GM12872 (cell line): ENCODE measurements around the gene AXIN1.

Source experiments
- CTCF ChIP-seq: IDR thresholded peaks from 3 replicates; pipeline ENCODE4 v1.5.1; 2011; ENCODE audit warnings: low read depth, mild to moderate bottlenecking, low read length, moderate library complexity; ENCODE audit not compliant: insufficient read depth

Gene AXIN1

DNA sequence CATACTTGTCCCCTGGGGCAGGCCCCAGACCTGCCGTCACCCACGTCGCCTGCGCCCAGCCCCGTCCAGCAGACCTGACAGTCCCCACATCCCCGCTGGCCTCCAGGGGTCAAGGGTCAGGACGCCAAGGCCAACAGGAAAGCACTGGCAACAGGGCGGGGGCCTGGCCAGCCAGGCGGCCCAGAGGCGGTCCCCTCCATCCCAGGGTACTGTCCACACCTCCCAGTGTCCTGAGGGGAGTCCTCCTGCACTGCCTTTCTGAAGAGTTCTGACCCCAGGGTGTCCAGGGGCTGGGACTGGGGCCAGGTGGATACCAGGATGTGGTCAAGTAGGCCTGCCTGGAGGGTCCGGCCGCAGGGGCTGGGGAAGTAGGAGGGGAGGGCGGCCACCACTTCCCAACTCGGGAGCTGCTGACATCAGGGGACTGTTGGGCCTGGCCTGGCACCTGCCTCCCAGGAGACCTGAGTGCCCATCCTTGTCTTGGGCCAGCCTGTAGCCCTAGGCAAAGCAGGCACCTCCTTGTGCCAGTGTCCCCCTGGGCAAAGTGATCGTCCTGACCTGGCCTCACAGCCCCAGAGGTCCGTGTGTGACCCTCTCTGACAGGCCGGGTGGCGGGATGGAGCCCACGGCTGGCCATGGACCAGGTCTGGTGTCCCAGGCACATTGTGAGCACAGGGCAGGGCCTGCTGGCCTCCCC is 6.7 kb upstream of the AXIN1 start:
- no peak for TF ChIP-seq CTCF

- TF ChIP-seq CTCF: no peak
Measured at GRCh38 chr16:356741-357140, 4.2 kb upstream of the AXIN1 start.

DNA sequence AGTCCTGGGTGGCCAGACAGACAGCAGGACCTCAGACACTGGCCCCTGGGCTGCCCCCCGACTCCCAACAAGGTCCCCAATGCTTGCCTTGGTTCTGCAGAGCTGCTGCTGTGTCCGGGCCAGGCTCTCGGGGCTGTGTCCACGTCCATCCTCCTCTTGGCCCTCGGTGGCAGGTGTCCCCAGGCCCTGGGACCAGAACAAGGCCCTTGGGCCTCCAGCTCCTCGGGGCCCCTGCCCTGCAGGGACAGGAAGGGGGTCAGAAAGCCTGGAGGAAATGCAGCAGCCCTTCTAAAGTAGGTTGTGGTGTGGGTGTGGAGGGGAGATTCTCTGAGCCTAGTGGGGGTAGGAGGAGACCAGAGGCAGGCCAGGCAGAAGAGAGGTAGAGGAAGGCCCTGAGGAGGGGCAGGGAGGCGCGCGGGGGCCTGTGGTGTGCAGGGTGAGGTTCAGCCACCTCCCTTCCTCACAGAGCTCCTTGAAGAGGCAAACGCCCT is 2.5 kb upstream of the AXIN1 start:
- no peak for TF ChIP-seq CTCF

DNA sequence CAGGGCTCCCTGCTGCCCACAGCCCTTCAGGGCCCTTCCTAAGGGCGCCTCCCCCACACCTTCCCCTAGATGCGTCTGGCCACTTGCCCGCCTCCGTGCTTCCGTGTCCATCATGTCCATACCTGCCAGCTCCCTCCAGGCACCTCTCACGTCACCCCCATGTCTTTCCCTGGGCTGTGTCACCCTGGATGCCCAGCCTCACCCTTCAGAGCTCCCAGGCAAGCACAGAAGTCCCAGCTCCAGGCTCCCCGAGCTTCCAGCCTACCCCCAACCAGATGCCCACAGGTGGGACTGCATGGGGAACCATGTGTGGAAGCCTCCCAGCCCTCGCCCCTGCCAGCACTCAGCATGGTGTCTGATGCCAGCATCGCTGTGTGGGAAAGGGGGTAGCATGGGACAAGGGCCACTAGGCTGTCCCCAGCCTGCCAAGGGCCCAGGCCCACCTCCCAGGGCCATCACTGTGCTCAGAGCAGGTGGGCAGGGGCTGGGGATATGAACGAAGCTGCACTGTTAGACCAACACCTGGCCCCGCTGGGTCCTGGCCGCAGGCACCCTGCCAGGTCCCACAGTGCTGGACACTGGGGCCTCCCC is 1.9 kb upstream of the AXIN1 start:
- TF ChIP-seq CTCF: no peak

DNA sequence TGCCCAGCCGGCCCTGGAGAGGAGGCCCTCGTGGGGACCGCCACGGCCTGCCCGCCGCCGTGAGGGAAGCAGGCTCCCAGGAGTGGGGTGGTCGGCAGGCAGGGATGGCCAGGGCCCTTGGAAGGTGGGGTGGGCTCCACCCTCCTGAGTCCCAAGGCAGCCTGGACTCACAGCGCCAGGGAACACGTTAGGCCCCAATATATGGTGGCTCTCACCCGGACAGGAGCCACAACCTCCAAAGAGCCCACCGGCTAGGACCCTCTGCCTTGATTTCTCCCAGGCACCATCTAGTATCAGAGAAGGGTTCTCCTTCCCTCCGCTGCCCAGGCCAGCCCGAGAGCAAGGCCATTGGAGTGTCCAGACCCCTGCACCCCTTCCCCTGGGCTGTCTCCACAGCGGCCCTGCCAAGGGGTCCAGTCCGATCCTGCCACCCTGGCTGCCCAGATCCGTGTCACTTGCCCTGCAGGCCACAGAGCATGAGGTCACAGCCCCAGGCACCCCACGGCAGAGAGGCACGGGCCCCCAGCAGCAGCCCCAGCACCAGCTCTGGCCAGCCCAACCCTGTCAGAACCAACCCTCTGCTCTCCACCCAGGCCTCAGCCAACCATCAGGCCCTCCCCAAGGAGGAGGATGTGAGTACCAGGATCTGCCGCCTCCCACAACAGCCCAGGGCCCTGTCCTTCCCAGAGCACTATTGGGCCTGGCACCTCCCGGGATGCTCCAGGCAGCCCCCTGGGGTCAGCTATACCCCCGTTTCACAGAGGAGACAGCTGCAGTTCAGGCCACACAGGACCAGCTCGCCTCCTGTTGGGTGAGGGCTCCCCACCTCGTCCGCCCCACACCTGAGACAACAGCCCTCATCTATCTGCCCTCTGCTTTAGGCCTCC is 1.1 kb upstream of the AXIN1 start:
- no peak for TF ChIP-seq CTCF

DNA sequence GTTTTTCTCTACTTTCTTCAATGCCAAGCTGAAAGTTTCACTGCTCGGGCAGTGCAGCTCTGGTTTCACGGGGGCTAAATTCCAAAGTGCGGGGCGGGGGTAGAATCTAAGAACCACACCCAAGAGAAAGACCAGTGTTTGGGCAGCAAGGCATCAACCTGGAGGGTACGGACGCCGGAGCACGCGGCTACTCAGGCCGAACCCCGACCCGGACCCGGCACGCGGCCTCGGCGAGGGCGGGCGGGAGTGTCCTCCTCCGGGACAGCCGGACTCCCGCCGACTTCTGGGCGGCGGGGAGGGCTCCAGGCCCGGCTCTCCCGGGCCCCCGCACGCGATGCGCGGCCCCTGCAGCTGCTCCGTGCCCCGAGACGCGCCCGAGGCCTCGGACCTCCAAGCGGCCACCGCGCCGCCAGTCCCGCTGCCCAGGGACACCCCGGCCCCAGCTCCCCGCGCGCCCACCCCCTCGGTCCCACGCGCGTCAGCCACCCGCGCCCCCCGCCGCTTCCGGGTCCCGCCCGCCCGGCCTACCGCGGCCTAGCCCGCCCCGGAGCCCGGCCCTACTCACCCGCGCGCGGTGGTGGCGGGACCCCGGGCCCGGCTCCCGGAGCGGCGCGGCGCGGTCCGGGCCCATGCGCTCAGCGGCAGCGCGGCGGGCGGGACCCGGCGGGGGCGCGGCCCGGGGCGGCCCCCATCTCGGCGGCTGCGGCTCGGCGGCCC is 561 bp downstream of the AXIN1 start:
- no peak for TF ChIP-seq CTCF

GRCh38 chr16:350203-350602 is 2.3 kb downstream of the AXIN1 start:
- no peak for TF ChIP-seq CTCF
